ENCODE measurements around the gene ACVR1B.
A peak's percentile ranks its signal among the peaks of the same experiment; 100 is the strongest.

Gene ACVR1B

GRCh38 chr12:52032804-52033445 lies 81.4 kb downstream of the ACVR1B start:
- no peak overlapping the region for H3K27ac ChIP-seq (ENCODE audit: low read length)
- no peaks in the 10 kb centered on the region for H3K79me2 ChIP-seq (ENCODE audit: insufficient read depth, low read length)
- H3K9ac ChIP-seq (ENCODE audit: low read depth, low read length) = peak overlapping the region; percentile 30; the same call in 1 of the 2 replicates
- H2AFZ ChIP-seq (ENCODE audit: low read depth, low read length) = no peak overlapping the region
- peaks cover 31% of the 10 kb centered on the region for H4K20me1 ChIP-seq (ENCODE audit: insufficient read depth, low read length)
- TF ChIP-seq EZH2 (IDR thresholded peaks at IDR 0.05; ENCODE audit: borderline replicate concordance, low read depth, low read length, severe bottlenecking) (no peak), CTCF (IDR thresholded peaks at IDR 0.05; ENCODE audit: borderline replicate concordance, extremely low read depth, low read length, poor library complexity, severe bottlenecking) (no peak)
- peaks cover 31% of the 10 kb centered on the region for H3K4me1 ChIP-seq (ENCODE audit: insufficient read depth, low read length)
- DNase-seq (peak; percentile 93), ATAC-seq (ENCODE audit: insufficient read depth, low read depth) (peak; percentile 99)
- peak overlapping the region in 1 of 2 experiments; percentile 42; a peak in 2 of 4 replicates for H3K4me3 ChIP-seq (ENCODE audit: low read depth in 1 of 2, low read length in 2 of 2)
- H3K9me3 ChIP-seq (ENCODE audit: insufficient read depth, low read length, severe bottlenecking) = no peaks in the 10 kb centered on the region
- H3K36me3 ChIP-seq (ENCODE audit: insufficient read depth, low read length) = no peaks in the 10 kb centered on the region
- H3K27me3 ChIP-seq (ENCODE audit: insufficient read depth, low read length, poor library complexity) = peaks cover 41% of the 10 kb centered on the region
- peak overlapping the region; percentile 65 for H3K4me2 ChIP-seq (ENCODE audit: insufficient read depth, low read length)

GRCh38 chr12:52033446-52034140 lies 82.1 kb downstream of the ACVR1B start:
- Histone ChIP-seq H3K36me3 (ENCODE audit: insufficient read depth, low read length) (no peaks in the 10 kb centered on the region), H3K79me2 (ENCODE audit: insufficient read depth, low read length) (no peaks in the 10 kb centered on the region), H3K9ac (ENCODE audit: low read depth, low read length) (peak overlapping the region; percentile 30; the same call in 1 of the 2 replicates), H3K4me2 (ENCODE audit: insufficient read depth, low read length) (peak overlapping the region; percentile 65), H3K4me3 (ENCODE audit: low read depth in 1 of 2, low read length in 2 of 2) (peak overlapping the region in 1 of 2 experiments; percentile 42; a peak in 2 of 4 replicates), H3K9me3 (ENCODE audit: insufficient read depth, low read length, severe bottlenecking) (no peaks in the 10 kb centered on the region), H2AFZ (ENCODE audit: low read depth, low read length) (no peak overlapping the region), H3K27ac (ENCODE audit: low read length) (no peak overlapping the region), H4K20me1 (ENCODE audit: insufficient read depth, low read length) (peaks cover 35% of the 10 kb centered on the region), H3K4me1 (ENCODE audit: insufficient read depth, low read length) (peaks cover 31% of the 10 kb centered on the region), H3K27me3 (ENCODE audit: insufficient read depth, low read length, poor library complexity) (peaks cover 45% of the 10 kb centered on the region)
- ATAC-seq (ENCODE audit: insufficient read depth, low read depth) (no peak), DNase-seq (no peak)
- TF ChIP-seq EZH2 (IDR thresholded peaks at IDR 0.05; ENCODE audit: borderline replicate concordance, low read depth, low read length, severe bottlenecking) (no peak), CTCF (IDR thresholded peaks at IDR 0.05; ENCODE audit: borderline replicate concordance, extremely low read depth, low read length, poor library complexity, severe bottlenecking) (no peak)

- Histone ChIP-seq H3K9ac (ENCODE audit: low read depth, low read length) (no peak overlapping the region), H4K20me1 (ENCODE audit: insufficient read depth, low read length) (peaks cover 46% of the 10 kb centered on the region), H2AFZ (ENCODE audit: low read depth, low read length) (no peak overlapping the region), H3K79me2 (ENCODE audit: insufficient read depth, low read length) (no peaks in the 10 kb centered on the region), H3K4me1 (ENCODE audit: insufficient read depth, low read length) (peaks cover 31% of the 10 kb centered on the region), H3K27ac (ENCODE audit: low read length) (no peak overlapping the region), H3K36me3 (ENCODE audit: insufficient read depth, low read length) (no peaks in the 10 kb centered on the region), H3K4me2 (ENCODE audit: insufficient read depth, low read length) (no peak overlapping the region), H3K4me3 (ENCODE audit: low read depth in 1 of 2, low read length in 2 of 2) (no peak overlapping the region), H3K27me3 (ENCODE audit: insufficient read depth, low read length, poor library complexity) (peaks cover 58% of the 10 kb centered on the region), H3K9me3 (ENCODE audit: insufficient read depth, low read length, severe bottlenecking) (no peaks in the 10 kb centered on the region)
- ATAC-seq (ENCODE audit: insufficient read depth, low read depth) (no peak), DNase-seq (no peak)
- TF ChIP-seq CTCF (IDR thresholded peaks at IDR 0.05; ENCODE audit: borderline replicate concordance, extremely low read depth, low read length, poor library complexity, severe bottlenecking) (no peak), EZH2 (IDR thresholded peaks at IDR 0.05; ENCODE audit: borderline replicate concordance, low read depth, low read length, severe bottlenecking) (no peak)
Observed at GRCh38 chr12:52035190-52035589, 83.7 kb downstream of the ACVR1B start.

Measured in DND-41 (cell line).